ENCODE data around the gene CEP104.

Gene CEP104

GRCh38 chr1:3893190-3893589 lies 36.2 kb upstream of the CEP104 start:
- no peak for DNase-seq

GRCh38 chr1:3892748-3893147 lies 35.7 kb upstream of the CEP104 start:
- no peak for DNase-seq

GRCh38 chr1:3891329-3891865 lies 34.4 kb upstream of the CEP104 start:
- DNase-seq, result no peak

- no peak for DNase-seq
These were observed 33.6 kb upstream of the CEP104 start for GRCh38 chr1:3890389-3891328.

- DNase-seq, result no peak
These were observed 32.9 kb upstream of the CEP104 start for GRCh38 chr1:3889936-3890335.

- no peak for DNase-seq
These were observed 31.3 kb upstream of the CEP104 start for GRCh38 chr1:3888301-3888700.

- no peak for DNase-seq
These were observed 29.7 kb upstream of the CEP104 start for GRCh38 chr1:3886691-3887090.

- DNase-seq, result no peak
These were observed 29.2 kb upstream of the CEP104 start for GRCh38 chr1:3886106-3886670.

GRCh38 chr1:3885611-3886010 lies 28.6 kb upstream of the CEP104 start:
- no peak for DNase-seq

GRCh38 chr1:3884966-3885365 lies 28.0 kb upstream of the CEP104 start:
- DNase-seq, result no peak

GRCh38 chr1:3883194-3883925 lies 26.3 kb upstream of the CEP104 start:
- no peak for DNase-seq

GRCh38 chr1:3881193-3881480 lies 24.1 kb upstream of the CEP104 start:
- DNase-seq, result no peak

- no peak for DNase-seq
These were observed 23.6 kb upstream of the CEP104 start for GRCh38 chr1:3880429-3881192.

- DNase-seq, result no peak
These were observed 22.9 kb upstream of the CEP104 start for GRCh38 chr1:3879787-3880428.

GRCh38 chr1:3879099-3879498 lies 22.1 kb upstream of the CEP104 start:
- DNase-seq, result no peak

GRCh38 chr1:3876716-3877115 lies 19.7 kb upstream of the CEP104 start:
- DNase-seq, result no peak

GRCh38 chr1:3874736-3875135 lies 17.7 kb upstream of the CEP104 start:
- no peak for DNase-seq

GRCh38 chr1:3872546-3872945 lies 15.5 kb upstream of the CEP104 start:
- DNase-seq, result no peak

GRCh38 chr1:3871451-3871805 lies 14.4 kb upstream of the CEP104 start:
- no peak for DNase-seq

GRCh38 chr1:3869751-3870301 lies 12.8 kb upstream of the CEP104 start:
- DNase-seq, result no peak

GRCh38 chr1:3868464-3869006 lies 11.5 kb upstream of the CEP104 start:
- DNase-seq, result no peak

- no peak for DNase-seq
These were observed 8.7 kb upstream of the CEP104 start for GRCh38 chr1:3865606-3866160.
